Hepatocyte (in vitro differentiated cells): Measurements from ENCODE around the gene PAFAH1B2. TPM values are rescaled to one million over a fixed set of nuclear protein-coding genes. Genes with fewer than 3 reads are reported as not detected.
A peak's percentile ranks its signal among the peaks of the same experiment; 100 is the strongest.
"Not testable (repeated sequence)": the region's sequence is repeated elsewhere in the genome, so short reads cannot be mapped to it uniquely, and the experiment has no call there.

Experiments used
- DNase-seq: peaks from one replicate; pipeline ENCODE4 v3.0.0-alpha.2; 2016; ENCODE audit warnings: low spot score
- H2AFZ ChIP-seq: fragments of 200-600 bp; sonication (generic); 2 replicates; pipeline ENCODE4 v1.6.0; 2016; ENCODE audit warnings: antibody characterized with exemption, mild to moderate bottlenecking
- H3K27ac ChIP-seq: fragments of 200-600 bp; sonication (generic); 2 replicates; pipeline ENCODE4 v1.5.1; 2016; ENCODE audit warnings: mild to moderate bottlenecking
- H3K27me3 ChIP-seq: fragments of 200-600 bp; sonication (generic); 2 replicates; pipeline ENCODE4 v1.6.1; 2016
- H3K36me3 ChIP-seq: fragments of 200-600 bp; sonication (generic); replicated peaks from 2 replicates; pipeline ENCODE4 v1.5.1; 2016; ENCODE audit warnings: low read depth; ENCODE audit not compliant: insufficient read depth
- H3K4me1 ChIP-seq: fragments of 200-600 bp; sonication (generic); 2 replicates; pipeline ENCODE4 v1.5.1; 2016; ENCODE audit warnings: mild to moderate bottlenecking, moderate library complexity; ENCODE audit not compliant: insufficient read depth
- H3K4me2 ChIP-seq: fragments of 200-600 bp; sonication (generic); 2 replicates; pipeline ENCODE4 v1.6.0; 2016
- H3K4me3 ChIP-seq: fragments of 200-600 bp; sonication (generic); 2 replicates; pipeline ENCODE4 v1.5.1; 2016; ENCODE audit warnings: mild to moderate bottlenecking
- H3K79me2 ChIP-seq: fragments of 200-600 bp; sonication (generic); 2 replicates; pipeline ENCODE4 v1.6.0; 2017; ENCODE audit warnings: mild to moderate bottlenecking
- H3K9me2 ChIP-seq: fragments of 200-600 bp; sonication (generic); replicated peaks from 2 replicates; pipeline ENCODE4 v1.6.0; 2017; ENCODE audit warnings: mild to moderate bottlenecking; ENCODE audit not compliant: insufficient read depth
- H3K9me3 ChIP-seq: fragments of 200-600 bp; sonication (generic); 2 replicates; pipeline ENCODE4 v1.5.1; 2016; ENCODE audit warnings: low read depth, mild to moderate bottlenecking
- H4K20me1 ChIP-seq: fragments of 200-600 bp; sonication (generic); 2 replicates; pipeline ENCODE4 v1.6.0; 2016; ENCODE audit warnings: mild to moderate bottlenecking; ENCODE audit not compliant: insufficient read depth, poor library complexity, severe bottlenecking
- CTCF ChIP-seq: fragments of 200-600 bp; sonication (generic); IDR thresholded peaks from 2 replicates; pipeline ENCODE4 v1.5.1; 2016; ENCODE audit warnings: antibody characterized with exemption, mild to moderate bottlenecking; ENCODE audit not compliant: poor library complexity
- EZH2 ChIP-seq: fragments of 200-600 bp; sonication (generic); IDR thresholded peaks from 2 replicates; pipeline ENCODE4 v1.6.1; 2016; ENCODE audit warnings: antibody characterized with exemption, mild to moderate bottlenecking, borderline replicate concordance
- EZH2phosphoT487 ChIP-seq: fragments of 200-600 bp; sonication (generic); IDR thresholded peaks from one replicate; pipeline ENCODE4 v1.6.1; 2018; ENCODE audit warnings: antibody characterized with exemption, mild to moderate bottlenecking, low read depth, moderate library complexity; ENCODE audit not compliant: unreplicated experiment, severe bottlenecking
- WGBS: methylation state at CpG from one replicate; pipeline ENCODE4 v1.1.6; 2016; ENCODE audit warnings: low lambda C conversion rate; ENCODE audit errors: missing lambda C conversion rate; 5-methylcytosine and 5-hydroxymethylcytosine counted together
- polyA plus RNA-seq: library from polyadenylated mRNA; unstranded; fragments of >200 nt; fragmentation: Nextera tagmentation; extraction: Ambion mirVana; gene quantifications from 2 replicates; pipeline ENCODE4 v1.2.1, GENCODE V29; 2016
- total RNA-seq: library from RNA; depleted of rRNA; stranded (reverse); fragments of >200 nt; gene quantifications from 2 replicates; pipeline ENCODE4 v1.2.3, GENCODE V29; 2014

PAFAH1B2 gene
- total and polyA plus RNA-seq, 2 experiments from 2014 or later: 30.8 to 103 TPM

- H3K4me3 ChIP-seq: no peak overlapping the region
- no peaks in the 10 kb centered on the region for H3K36me3 ChIP-seq
- H3K4me2 ChIP-seq: no peak overlapping the region
- no peaks in the 10 kb centered on the region for H3K27me3 ChIP-seq
- no peaks in the 10 kb centered on the region for H3K9me2 ChIP-seq
- no peak overlapping the region for H2AFZ ChIP-seq
- no peaks in the 10 kb centered on the region for H3K9me3 ChIP-seq
- no peak for DNase-seq
- no peak overlapping the region for H3K27ac ChIP-seq
- TF ChIP-seq EZH2: no peak
- no peak for TF ChIP-seq CTCF
- H4K20me1 ChIP-seq: no peaks in the 10 kb centered on the region
- H3K79me2 ChIP-seq: no peaks in the 10 kb centered on the region
- no peaks in the 10 kb centered on the region for H3K4me1 ChIP-seq
- 86% methylated on average over 3 of the region's 3 CpGs for WGBS
Measured at GRCh38 chr11:117134431-117134830, 9.7 kb upstream of the PAFAH1B2 start.

DNA sequence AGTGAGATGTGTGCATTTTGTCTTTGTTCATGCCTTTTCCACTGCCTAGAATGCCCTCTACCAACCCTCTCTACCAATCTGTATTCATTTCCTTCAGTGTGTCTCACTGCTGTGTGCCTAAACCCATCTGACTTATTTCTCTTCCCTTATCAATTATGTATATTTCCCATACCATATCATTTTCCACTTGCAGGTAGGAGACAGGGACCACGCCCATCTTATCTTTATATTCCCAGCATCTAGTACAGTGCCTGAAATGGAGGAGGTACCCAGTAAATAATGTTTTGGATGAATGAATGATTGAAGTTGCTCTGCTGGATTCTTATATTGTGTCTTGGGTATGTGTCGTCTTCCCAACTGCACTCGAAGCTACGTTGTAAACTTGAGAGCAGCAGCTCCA is 9.1 kb upstream of the PAFAH1B2 start:
- 94% methylated on average over 1 of the region's 4 CpGs for WGBS
- not testable (repeated sequence) for H3K9me2 ChIP-seq, H3K27ac ChIP-seq, H3K9me3 ChIP-seq, H4K20me1 ChIP-seq, H3K4me2 ChIP-seq, H3K4me3 ChIP-seq, DNase-seq, H3K36me3 ChIP-seq, H3K79me2 ChIP-seq, H3K4me1 ChIP-seq, H3K27me3 ChIP-seq, H2AFZ ChIP-seq

- H3K36me3 ChIP-seq, H3K79me2 ChIP-seq, H3K27me3 ChIP-seq, H4K20me1 ChIP-seq, H3K9me3 ChIP-seq, H2AFZ ChIP-seq, H3K27ac ChIP-seq, H3K4me2 ChIP-seq, H3K4me3 ChIP-seq, H3K4me1 ChIP-seq, H3K9me2 ChIP-seq, DNase-seq: not testable (repeated sequence)
- no CpG with 5 or more reads among the region's 15 CpGs for WGBS
Measured at GRCh38 chr11:117137223-117138086, 6.6 kb upstream of the PAFAH1B2 start.

DNA sequence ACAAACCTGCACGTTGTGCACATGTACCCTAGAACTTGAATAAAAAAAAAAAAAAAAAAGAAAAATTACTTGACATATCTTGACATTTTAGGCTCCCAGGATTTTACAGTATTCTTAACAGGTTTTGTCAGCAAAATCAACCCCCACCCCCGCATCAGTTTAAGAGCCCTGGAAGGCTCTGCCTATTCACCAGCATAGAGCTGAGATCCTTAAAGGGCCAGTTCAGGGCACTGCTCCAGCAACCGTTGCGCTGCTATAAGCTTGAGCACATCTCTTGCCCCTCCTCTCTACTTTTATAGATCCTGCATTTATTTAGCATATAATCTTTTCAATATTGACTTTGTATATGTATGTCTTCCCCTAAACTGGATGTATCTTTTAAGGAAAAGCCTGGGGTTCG is 697 bp upstream of the PAFAH1B2 start:
- 14% methylated on average over 5 of the region's 5 CpGs for WGBS
- peak overlapping the region; percentile 98 for H3K4me2 ChIP-seq
- no peaks in the 10 kb centered on the region for H3K9me3 ChIP-seq
- peak; percentile 72 for DNase-seq
- peak overlapping the region; percentile 95 for H3K27ac ChIP-seq
- no peaks in the 10 kb centered on the region for H3K36me3 ChIP-seq
- no peaks in the 10 kb centered on the region for H3K27me3 ChIP-seq
- H3K4me1 ChIP-seq: peaks cover 18% of the 10 kb centered on the region
- H3K9me2 ChIP-seq: no peaks in the 10 kb centered on the region
- peaks cover 38% of the 10 kb centered on the region for H4K20me1 ChIP-seq
- H3K79me2 ChIP-seq: peaks cover 42% of the 10 kb centered on the region
- peak overlapping the region; percentile 99 for H3K4me3 ChIP-seq
- peak overlapping the region; percentile 98 for H2AFZ ChIP-seq
- TF ChIP-seq EZH2phosphoT487 (no peak), CTCF (no peak), EZH2 (no peak)
